GM19372 (cell line): ENCODE data around the gene TWF2.

Source experiments
- ATAC-seq: cut with Tn5 transposase; IDR thresholded peaks from one replicate; pipeline ENCODE4 v1.9.1; 2021; ENCODE audit warnings: mild to moderate bottlenecking, low read depth, moderate library complexity; ENCODE audit not compliant: unreplicated experiment

Gene TWF2

GRCh38 chr3:52208556-52208955 is 30.4 kb downstream of the TWF2 start:
- ATAC-seq = no peak

GRCh38 chr3:52205727-52206372 is 33.1 kb downstream of the TWF2 start:
- ATAC-seq = no peak

GRCh38 chr3:52204337-52205073 is 34.5 kb downstream of the TWF2 start:
- ATAC-seq = no peak

GRCh38 chr3:52203701-52204100 is 35.3 kb downstream of the TWF2 start:
- ATAC-seq = no peak

- ATAC-seq = no peak
These were observed 36.4 kb downstream of the TWF2 start for GRCh38 chr3:52202384-52203077.

GRCh38 chr3:52200981-52201679 is 37.8 kb downstream of the TWF2 start:
- ATAC-seq = no peak

GRCh38 chr3:52198643-52199608 is 40.0 kb downstream of the TWF2 start:
- no peak for ATAC-seq

GRCh38 chr3:52197842-52198625 is 40.9 kb downstream of the TWF2 start, which contains the start of gene ALAS1:
Gene ALAS1, plus strand, starts transcription at chr3:52198160. Its CDS starts 1,082 bp downstream, at chr3:52199242.
- peak; percentile 85 for ATAC-seq

- no peak for ATAC-seq
These were observed 41.5 kb downstream of the TWF2 start for GRCh38 chr3:52197499-52197841.

- no peak for ATAC-seq
These were observed 42.0 kb downstream of the TWF2 start for GRCh38 chr3:52196977-52197376.

- ATAC-seq = no peak
These were observed 43.1 kb downstream of the TWF2 start for GRCh38 chr3:52195823-52196331.

GRCh38 chr3:52195291-52195597 is 43.7 kb downstream of the TWF2 start:
- no peak for ATAC-seq

GRCh38 chr3:52194485-52195290 is 44.3 kb downstream of the TWF2 start:
- ATAC-seq = no peak

- no peak for ATAC-seq
These were observed 45.9 kb downstream of the TWF2 start for GRCh38 chr3:52193065-52193464.

GRCh38 chr3:52191663-52192062 is 47.3 kb downstream of the TWF2 start:
- ATAC-seq = no peak

GRCh38 chr3:52190294-52191074 is 48.5 kb downstream of the TWF2 start:
- no peak for ATAC-seq

- no peak for ATAC-seq
These were observed 50.4 kb downstream of the TWF2 start for GRCh38 chr3:52188556-52188955.
